Cardiac atrium fibroblast (primary cell): ENCODE measurements around the gene FAM98B. TPM values are rescaled to one million over a fixed set of nuclear protein-coding genes. Genes with fewer than 3 reads are reported as not detected.

ENCODE experiments used
- total RNA-seq: library from RNA; depleted of rRNA; stranded (reverse); fragments of >200 nt; gene quantifications from 2 replicates; pipeline ENCODE4 v1.2.3, GENCODE V29; 2015

Gene FAM98B
- total RNA-seq: 6.0 and 10.5 TPM in 2 replicates

DNA sequence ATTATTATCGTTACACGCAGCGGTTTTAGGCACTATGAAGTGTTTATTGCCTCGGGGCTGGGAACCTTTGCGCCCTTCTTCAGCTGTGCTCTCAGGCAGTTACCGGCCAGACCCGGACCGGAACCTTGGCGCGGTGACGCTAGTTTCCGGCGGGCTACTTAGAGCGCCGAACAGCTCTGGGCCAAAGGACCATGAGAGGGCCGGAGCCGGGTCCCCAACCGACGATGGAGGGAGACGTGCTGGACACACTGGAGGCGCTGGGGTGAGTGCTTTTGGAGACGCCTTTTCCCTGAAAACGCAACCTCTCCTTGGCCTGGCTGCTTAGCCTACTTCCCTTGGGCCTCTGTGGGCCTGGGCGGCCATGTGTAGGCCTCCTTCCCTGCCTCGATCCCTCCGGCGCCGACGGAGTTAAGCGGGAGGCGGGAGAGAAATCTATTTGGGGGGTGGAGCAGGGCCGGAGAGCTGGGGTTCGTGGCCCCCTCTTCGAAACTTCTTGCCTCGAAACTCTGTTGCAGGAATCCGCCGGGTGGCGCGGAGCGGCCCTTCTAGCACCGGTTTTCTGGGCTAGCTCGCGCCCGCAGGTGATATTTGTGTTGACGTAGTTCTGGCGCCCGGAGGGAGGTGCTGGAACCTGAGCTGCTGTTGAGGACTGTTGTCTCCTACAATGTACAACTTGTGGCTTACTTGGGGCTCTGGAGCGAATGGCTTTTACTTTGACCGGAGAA, at the start of gene FAM98B:
Gene FAM98B, plus strand, starts transcription at position 157 of the 725 bp plus-strand sequence. Its CDS starts 35 bp downstream, at position 192.

Other genes with a start within 250 kb of the FAM98B start
- 24.2 and 35.5 TPM in 2 replicates for gene SPRED1, start 201.3 kb upstream of the FAM98B start, total RNA-seq
- gene RASGRP1, start 110.7 kb downstream of the FAM98B start, total RNA-seq: 0.18 and 1.8 TPM in 2 replicates